HG02588 (cell line): ENCODE measurements around the gene HIC2.
"Not testable (repeated sequence)": the region's sequence is repeated elsewhere in the genome, so short reads cannot be mapped to it uniquely, and the experiment has no call there.

ENCODE experiments used
- ATAC-seq: cut with Tn5 transposase; IDR thresholded peaks from one replicate; pipeline ENCODE4 v1.9.1; 2021; ENCODE audit warnings: mild to moderate bottlenecking, moderate library complexity; ENCODE audit not compliant: unreplicated experiment

The HIC2 gene

DNA sequence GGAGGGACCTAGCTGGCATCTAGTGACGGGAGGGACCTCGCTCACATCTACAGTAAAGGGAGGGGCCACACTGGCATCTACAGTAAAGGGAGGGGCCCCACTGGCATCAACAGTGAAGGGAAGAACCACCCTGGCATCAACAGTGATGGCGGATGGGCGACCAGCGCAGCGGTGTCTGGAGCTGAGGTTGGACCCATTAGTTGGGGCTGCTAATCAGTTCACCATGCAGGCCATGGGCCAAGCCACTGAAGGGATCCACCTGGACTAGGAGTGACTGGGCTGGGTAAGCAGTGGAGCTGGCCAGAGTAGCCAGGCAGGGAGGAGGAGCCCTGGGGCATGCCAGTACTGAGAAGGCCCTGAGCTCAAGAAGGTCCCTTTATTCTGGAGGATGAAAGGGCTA lies 73.4 kb downstream of the HIC2 start:
- ATAC-seq: not testable (repeated sequence)

DNA sequence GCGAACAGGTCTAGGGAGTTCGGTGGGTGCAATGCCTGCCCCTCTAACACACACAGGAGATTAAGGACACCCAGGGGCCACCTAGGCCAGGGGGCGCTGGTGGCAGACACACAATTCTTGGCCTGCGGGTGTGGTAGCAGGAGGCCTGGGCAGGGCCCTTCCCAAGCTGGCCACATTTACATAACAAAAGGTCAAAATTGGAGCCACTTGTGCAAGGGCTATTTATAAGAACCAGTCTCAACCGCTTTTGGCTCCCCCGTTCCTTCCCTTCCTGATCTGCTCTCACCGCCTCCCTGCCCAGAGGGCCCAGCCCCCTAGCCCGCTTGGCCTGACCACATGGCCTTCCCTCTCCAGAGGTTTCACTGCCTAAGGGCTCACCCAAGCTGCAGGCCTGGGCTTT lies 75.1 kb downstream of the HIC2 start:
- ATAC-seq: not testable (repeated sequence)

DNA sequence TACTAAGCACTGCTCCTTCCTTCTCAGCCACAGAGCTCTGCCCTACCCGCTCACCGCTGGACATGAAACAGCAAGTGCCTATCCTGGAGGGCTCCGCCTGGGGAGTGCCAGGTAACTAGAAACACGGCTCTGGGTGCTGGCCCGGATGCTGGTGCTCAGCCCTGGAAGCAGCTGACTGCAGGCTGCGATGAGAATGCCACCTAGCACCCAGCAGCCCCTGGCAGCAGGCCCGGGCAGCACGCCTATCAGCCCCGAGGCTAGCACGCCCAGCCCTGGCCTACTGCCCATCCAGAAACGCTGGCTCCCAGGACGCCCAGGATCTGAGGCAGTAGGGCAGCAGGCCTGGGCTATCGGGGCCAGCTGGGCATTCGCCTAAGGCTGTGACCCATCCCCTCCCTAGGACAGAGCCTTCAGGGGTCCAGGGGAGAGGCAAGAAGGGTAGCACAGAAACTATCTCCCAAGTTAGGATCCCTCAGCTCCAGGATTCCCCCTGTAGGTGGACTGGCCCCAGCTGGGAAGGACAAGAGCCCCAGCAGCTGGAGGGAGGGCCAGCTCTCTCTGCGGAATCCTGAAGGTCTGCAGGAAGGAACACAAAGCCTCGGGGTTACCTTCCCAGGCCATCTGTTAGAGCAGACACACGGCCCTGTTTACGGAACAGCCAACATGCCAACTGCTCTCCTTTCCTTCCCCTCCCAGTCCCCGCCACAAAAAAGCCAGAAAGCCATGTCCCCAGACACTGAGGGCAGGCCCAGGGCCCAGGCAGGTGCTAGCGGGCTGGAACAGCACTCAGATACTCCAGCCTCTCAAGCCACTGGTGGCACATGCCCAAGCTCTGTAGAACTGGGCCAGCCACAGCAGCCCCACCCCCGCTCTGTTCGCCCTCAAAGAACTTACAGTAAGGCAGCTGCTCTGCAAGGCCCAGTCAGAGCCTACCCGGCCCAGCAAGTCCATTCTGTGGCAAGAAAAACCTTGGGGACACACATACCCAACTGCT lies 76.9 kb downstream of the HIC2 start:
- not testable (repeated sequence) for ATAC-seq

DNA sequence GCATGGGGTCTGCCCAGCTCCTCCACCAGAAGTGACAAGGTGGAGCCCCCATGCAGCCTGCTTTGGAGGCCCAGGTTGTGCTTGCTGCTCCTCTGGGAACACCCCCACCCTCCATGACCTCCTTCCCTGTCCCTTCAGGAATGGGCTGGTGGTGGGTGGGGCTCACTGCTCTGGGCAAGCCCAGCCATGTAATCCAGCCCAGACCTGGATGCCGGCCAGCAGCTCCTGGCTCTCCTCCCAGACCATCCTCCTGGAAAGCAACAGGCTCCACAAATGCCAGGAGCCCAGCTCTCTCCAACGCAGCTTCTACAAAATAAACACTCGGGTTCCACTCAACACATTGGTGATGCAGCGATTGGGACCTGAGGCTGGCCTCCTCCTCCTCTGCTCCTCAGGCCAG lies 80.8 kb downstream of the HIC2 start:
- ATAC-seq: not testable (repeated sequence)

DNA sequence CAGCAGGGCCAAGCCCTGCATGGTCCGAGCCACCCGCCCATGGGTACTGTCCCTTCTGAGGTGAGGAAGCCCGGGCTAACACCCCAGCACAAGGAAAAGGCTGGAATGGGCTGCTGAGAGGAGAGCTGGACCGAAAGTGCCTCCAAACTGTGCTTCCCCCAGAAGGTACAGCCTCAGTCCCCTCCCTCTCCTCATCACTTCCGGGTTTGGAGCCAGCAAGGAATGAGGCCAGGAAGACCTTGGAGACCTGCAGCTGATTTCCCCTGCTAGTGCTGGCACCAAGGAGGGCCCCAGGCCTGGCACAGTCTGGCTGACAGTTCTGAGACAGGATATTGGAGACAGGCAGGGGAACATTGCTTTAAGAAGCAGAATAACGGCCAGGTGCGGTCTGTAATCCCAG lies 81.3 kb downstream of the HIC2 start:
- not testable (repeated sequence) for ATAC-seq

DNA sequence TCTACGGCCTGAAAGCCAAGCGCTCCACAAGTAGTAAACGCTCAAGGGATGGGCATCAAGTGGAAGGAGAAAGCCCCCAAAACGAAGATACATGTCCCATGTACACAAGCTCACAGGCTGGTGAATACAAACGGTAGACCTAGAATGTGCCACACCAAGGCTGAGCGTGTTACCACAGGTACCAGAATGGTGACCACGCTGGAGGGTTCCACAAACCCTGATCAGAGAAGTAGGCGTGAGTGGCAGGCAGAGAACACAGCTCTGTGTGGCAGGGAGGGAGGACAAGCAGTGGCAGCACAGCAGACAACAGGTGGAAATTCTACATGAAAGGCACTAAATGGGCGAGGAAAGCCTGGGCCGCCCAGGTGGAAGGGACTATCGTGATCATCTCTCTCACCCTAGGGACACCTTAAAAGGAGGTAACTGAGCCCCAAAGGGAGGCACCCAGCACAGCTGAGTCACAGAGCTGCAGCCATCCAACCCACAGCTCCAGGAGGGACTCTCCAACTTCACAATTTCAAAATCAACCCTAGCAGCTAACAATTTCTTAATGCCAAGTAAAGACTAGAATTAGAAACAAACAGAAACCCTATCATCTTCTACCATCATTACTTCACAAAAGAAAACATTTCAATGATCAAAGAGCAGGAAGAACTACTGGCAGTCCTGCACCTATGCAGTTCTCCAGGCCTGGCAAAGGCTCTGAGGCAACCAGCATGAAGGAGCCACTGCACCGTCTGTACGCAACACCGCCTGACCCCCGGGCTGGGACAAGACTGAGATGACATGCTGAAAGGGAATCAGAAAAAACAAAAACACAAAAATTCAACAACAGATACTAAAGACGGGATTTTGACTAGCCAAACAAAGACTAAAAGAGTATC lies 82.7 kb downstream of the HIC2 start:
- not testable (repeated sequence) for ATAC-seq
